Motor neuron (in vitro differentiated cells): ENCODE results near the gene AURKA. TPM values are rescaled to one million over a fixed set of nuclear protein-coding genes. Genes with fewer than 3 reads are reported as not detected.

ENCODE experiments used
- ATAC-seq, 8 experiments: fragments of 200-7000 bp; cut with Tn5 transposase; replicated peaks in 6 of 8; 2 replicates each; pipeline ENCODE4 v1.8.0; 2021; ENCODE audit warnings: mild to moderate bottlenecking in 8 of 8, moderate library complexity in 8 of 8
- H3K27ac ChIP-seq, 2 donors: fragments of 250-450 bp; sonication (Bioruptor Pico); 2 replicates each; pipeline ENCODE4 v1.9.0; 2021; ENCODE audit warnings: antibody characterized with exemption in 2 of 2, mild to moderate bottlenecking in 2 of 2, moderate library complexity in 1 of 2
- H3K4me1 ChIP-seq, 2 donors: fragments of 250-450 bp; sonication (Bioruptor Pico); replicated peaks in 1 of 2; 2 replicates each; pipeline ENCODE4 v1.6.1; 2021; ENCODE audit warnings: antibody characterized with exemption in 2 of 2, mild to moderate bottlenecking in 2 of 2, moderate library complexity in 1 of 2
- H3K4me3 ChIP-seq, 5 donors: fragments of 250-450 bp; sonication (Bioruptor Pico); 2 replicates each; pipeline ENCODE4 v1.9.0; 2021; ENCODE audit warnings: antibody characterized with exemption in 5 of 5, mild to moderate bottlenecking in 5 of 5, moderate library complexity in 4 of 5
- WGBS, 10 experiments: fragments of 450-650 bp; shearing (Covaris generic); methylation state at CpG; one replicate each; pipeline ENCODE4 v1.0.0; 2022; 5-methylcytosine and 5-hydroxymethylcytosine counted together
- in situ Hi-C, 9 experiments: fragments of 400-800 bp; cut with MboI; loops; one replicate each; pipeline ENCODE4 v1.15.0; 2021; ENCODE audit warnings: low sequenced_read_pairs in 9 of 9, low pct_unique_long_range_greater_than_20kb in 2 of 9; ENCODE audit not compliant: unreplicated experiment in 9 of 9
- total RNA-seq, 8 experiments: library from RNA; unstranded; fragments of 300-600 nt; gene quantifications; 2 replicates each; pipeline versions ENCODE4 v1.2.3 to v1.2.4, GENCODE V29; 2022

AURKA gene
- total RNA-seq, 8 experiments from 2014 or later: 2.1 to 46.6 (median 6.3) TPM

GRCh38 chr20:56428881-56429280 lies 36.9 kb upstream of the AURKA start:
- Histone ChIP-seq H3K4me1 (no peaks in the 10 kb centered on the region), H3K27ac (no peak overlapping the region), H3K4me3 (no peak overlapping the region)
- ATAC-seq: no peak
- in situ Hi-C loops: no loop called here
- WGBS, 10 experiments: 58 to 100% (median 68%) methylated on average over 1 to 7 of the region's 8 CpGs; no CpG with 5 or more reads in 4 of the 10 experiments

- no peak overlapping the region for H3K27ac ChIP-seq
- ATAC-seq: peak in 2 of 8 experiments; percentile 84 to 93
- WGBS, 10 experiments: 41 to 100% (median 77%) methylated on average over 1 to 5 of the region's 5 CpGs; no CpG with 5 or more reads in 2 of the 10 experiments
- H3K4me3 ChIP-seq: no peak overlapping the region
- in situ Hi-C loops: no loop called here
- no peaks in the 10 kb centered on the region for H3K4me1 ChIP-seq
Measured at GRCh38 chr20:56428410-56428809, 36.4 kb upstream of the AURKA start.

GRCh38 chr20:56427797-56428196 lies 35.8 kb upstream of the AURKA start:
- peak in 2 of 8 experiments; percentile 15 to 30 for ATAC-seq
- no peak overlapping the region for H3K27ac ChIP-seq
- in situ Hi-C loops: no loop called here
- no peak overlapping the region for H3K4me3 ChIP-seq
- no peaks in the 10 kb centered on the region for H3K4me1 ChIP-seq
- WGBS, 10 experiments: 71 to 100% (median 81%) methylated on average over 1 to 4 of the region's 4 CpGs; no CpG with 5 or more reads in 2 of the 10 experiments

GRCh38 chr20:56426926-56427325 lies 34.9 kb upstream of the AURKA start:
- in situ Hi-C loops: no loop called here
- ATAC-seq: no peak

GRCh38 chr20:56426026-56426425 lies 34.0 kb upstream of the AURKA start:
- in situ Hi-C loops: no loop called here
- Histone ChIP-seq H3K27ac (no peak overlapping the region), H3K4me1 (peaks cover 0 to 3% of the 10 kb centered on the region in 2 donors), H3K4me3 (no peak overlapping the region)
- ATAC-seq: no peak
- WGBS, 10 experiments: 71 to 100% (median 82%) methylated on average over 1 to 5 of the region's 9 CpGs

More at GRCh38 chr20:56426926-56427325, 34.9 kb upstream of the AURKA start:
- peaks cover 0 to 3% of the 10 kb centered on the region in 2 donors for H3K4me1 ChIP-seq
- H3K27ac ChIP-seq: no peak overlapping the region
- H3K4me3 ChIP-seq: no peak overlapping the region

GRCh38 chr20:56424931-56425330 lies 32.9 kb upstream of the AURKA start:
- peaks cover 0 to 3% of the 10 kb centered on the region in 2 donors for H3K4me1 ChIP-seq
- no peak for ATAC-seq
- in situ Hi-C loops: no loop called here
- H3K27ac ChIP-seq: no peak overlapping the region
- no peak overlapping the region for H3K4me3 ChIP-seq
- 83 to 88% methylated on average over 1 of the region's 1 CpG; no CpG with 5 or more reads in 8 of the 10 experiments for WGBS, 10 experiments

GRCh38 chr20:56423886-56424285 lies 31.9 kb upstream of the AURKA start:
- Histone ChIP-seq H3K4me1 (peaks cover 0 to 3% of the 10 kb centered on the region in 2 donors), H3K4me3 (no peak overlapping the region), H3K27ac (no peak overlapping the region)
- no peak for ATAC-seq
- in situ Hi-C loops: no loop called here
- WGBS, 10 experiments: 20 to 80% (median 50%) methylated on average over 1 of the region's 1 CpG; no CpG with 5 or more reads in 1 of the 10 experiments

- no peak for ATAC-seq
- WGBS, 10 experiments: 86 to 100% (median 100%) methylated on average over 1 of the region's 1 CpG; no CpG with 5 or more reads in 6 of the 10 experiments
- Histone ChIP-seq H3K4me3 (no peak overlapping the region), H3K4me1 (peaks cover 0 to 3% of the 10 kb centered on the region in 2 donors), H3K27ac (no peak overlapping the region)
- in situ Hi-C loops: no loop called here
Measured at GRCh38 chr20:56423211-56423610, 31.2 kb upstream of the AURKA start.

- Histone ChIP-seq H3K27ac (no peak overlapping the region), H3K4me3 (no peak overlapping the region), H3K4me1 (peaks cover 0 to 3% of the 10 kb centered on the region in 2 donors)
- in situ Hi-C loops: no loop called here
- 15 to 68% (median 39%) methylated on average over 2 to 4 of the region's 4 CpGs; no CpG with 5 or more reads in 3 of the 10 experiments for WGBS, 10 experiments
- ATAC-seq: peak in 1 of 8 experiments; percentile 44
Measured at GRCh38 chr20:56422824-56423189, 30.8 kb upstream of the AURKA start.

GRCh38 chr20:56422076-56422823 lies 30.2 kb upstream of the AURKA start:
- peak in 1 of 8 experiments; percentile 72 for ATAC-seq
- Histone ChIP-seq H3K4me3 (no peak overlapping the region), H3K4me1 (peaks cover 0 to 3% of the 10 kb centered on the region in 2 donors), H3K27ac (no peak overlapping the region)
- 33 to 68% (median 52%) methylated on average over 2 to 8 of the region's 9 CpGs; no CpG with 5 or more reads in 1 of the 10 experiments for WGBS, 10 experiments
- in situ Hi-C loops: no loop called here

GRCh38 chr20:56420940-56421688 lies 29.1 kb upstream of the AURKA start:
- 67 to 100% (median 79%) methylated on average over 1 to 10 of the region's 11 CpGs for WGBS, 10 experiments
- peaks cover 0 to 3% of the 10 kb centered on the region in 2 donors for H3K4me1 ChIP-seq
- no peak overlapping the region for H3K27ac ChIP-seq
- no peak for ATAC-seq
- H3K4me3 ChIP-seq: no peak overlapping the region
- in situ Hi-C loops: no loop called here

GRCh38 chr20:56420028-56420427 lies 28.0 kb upstream of the AURKA start:
- ATAC-seq: no peak
- in situ Hi-C loops: no loop called here
- Histone ChIP-seq H3K4me3 (no peak overlapping the region), H3K27ac (no peak overlapping the region), H3K4me1 (peaks cover 0 to 3% of the 10 kb centered on the region in 2 donors)
- WGBS, 10 experiments: 50 to 67% (median 50%) methylated on average over 1 to 2 of the region's 2 CpGs; no CpG with 5 or more reads in 7 of the 10 experiments

- ATAC-seq: no peak
- 20 to 90% (median 81%) methylated on average over 1 to 11 of the region's 11 CpGs; no CpG with 5 or more reads in 1 of the 10 experiments for WGBS, 10 experiments
- Histone ChIP-seq H3K27ac (no peak overlapping the region), H3K4me1 (peaks cover 0 to 3% of the 10 kb centered on the region in 2 donors), H3K4me3 (no peak overlapping the region)
- in situ Hi-C loops: no loop called here
Measured at GRCh38 chr20:56418385-56418861, 26.4 kb upstream of the AURKA start.
